ENCODE measurements around the gene FSCN2. TPM values are rescaled to one million over a fixed set of nuclear protein-coding genes. Genes with fewer than 3 reads are reported as not detected.

Gene FSCN2, protein sequence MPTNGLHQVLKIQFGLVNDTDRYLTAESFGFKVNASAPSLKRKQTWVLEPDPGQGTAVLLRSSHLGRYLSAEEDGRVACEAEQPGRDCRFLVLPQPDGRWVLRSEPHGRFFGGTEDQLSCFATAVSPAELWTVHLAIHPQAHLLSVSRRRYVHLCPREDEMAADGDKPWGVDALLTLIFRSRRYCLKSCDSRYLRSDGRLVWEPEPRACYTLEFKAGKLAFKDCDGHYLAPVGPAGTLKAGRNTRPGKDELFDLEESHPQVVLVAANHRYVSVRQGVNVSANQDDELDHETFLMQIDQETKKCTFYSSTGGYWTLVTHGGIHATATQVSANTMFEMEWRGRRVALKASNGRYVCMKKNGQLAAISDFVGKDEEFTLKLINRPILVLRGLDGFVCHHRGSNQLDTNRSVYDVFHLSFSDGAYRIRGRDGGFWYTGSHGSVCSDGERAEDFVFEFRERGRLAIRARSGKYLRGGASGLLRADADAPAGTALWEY
- under 1 TPM; 0.58 to 0.60 TPM for total RNA-seq

DNA sequence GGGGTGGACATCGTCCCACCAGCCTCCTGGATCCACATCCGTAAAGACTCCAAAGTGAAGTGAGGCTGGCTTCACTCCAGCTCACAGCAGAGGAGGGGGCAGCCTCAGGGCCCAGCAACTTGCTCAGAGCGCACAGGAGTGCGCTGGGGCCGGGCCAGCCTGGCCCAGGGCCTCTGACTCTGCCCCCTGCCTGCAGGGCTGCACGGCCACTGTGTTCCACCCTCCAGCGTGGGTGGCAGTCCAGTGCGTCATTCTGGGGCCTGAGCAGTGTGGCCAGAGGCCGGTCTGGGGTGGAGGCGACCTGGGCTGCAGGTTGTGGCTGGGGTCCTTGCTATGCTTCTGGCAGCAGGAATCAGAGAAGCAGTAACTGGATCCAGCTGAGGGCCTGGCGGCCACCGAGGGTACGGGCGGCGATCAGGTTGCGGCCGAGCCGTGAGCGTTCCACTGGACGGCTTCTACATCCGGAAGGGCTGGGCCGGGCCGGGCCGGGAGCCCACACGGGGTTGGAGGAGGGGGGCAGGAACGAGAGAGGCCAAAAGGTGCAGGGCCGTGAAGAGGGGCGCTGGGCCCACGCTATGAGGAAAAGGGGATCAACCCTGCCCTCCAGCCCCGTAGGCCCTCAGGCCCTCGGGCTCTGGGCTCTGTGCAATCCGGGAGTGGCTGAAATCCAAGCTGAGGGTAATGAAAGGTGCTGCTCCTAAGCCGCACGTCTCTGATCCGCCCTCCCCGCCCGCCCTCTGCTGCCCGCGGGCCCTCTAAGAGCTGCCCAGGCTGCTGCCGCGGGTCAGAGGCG, at the start of gene FSCN2:
Gene FSCN2, plus strand, starts transcription at position 787 of the 793 bp plus-strand sequence. CDS start 155 bp downstream, outside the sequence.

DNA sequence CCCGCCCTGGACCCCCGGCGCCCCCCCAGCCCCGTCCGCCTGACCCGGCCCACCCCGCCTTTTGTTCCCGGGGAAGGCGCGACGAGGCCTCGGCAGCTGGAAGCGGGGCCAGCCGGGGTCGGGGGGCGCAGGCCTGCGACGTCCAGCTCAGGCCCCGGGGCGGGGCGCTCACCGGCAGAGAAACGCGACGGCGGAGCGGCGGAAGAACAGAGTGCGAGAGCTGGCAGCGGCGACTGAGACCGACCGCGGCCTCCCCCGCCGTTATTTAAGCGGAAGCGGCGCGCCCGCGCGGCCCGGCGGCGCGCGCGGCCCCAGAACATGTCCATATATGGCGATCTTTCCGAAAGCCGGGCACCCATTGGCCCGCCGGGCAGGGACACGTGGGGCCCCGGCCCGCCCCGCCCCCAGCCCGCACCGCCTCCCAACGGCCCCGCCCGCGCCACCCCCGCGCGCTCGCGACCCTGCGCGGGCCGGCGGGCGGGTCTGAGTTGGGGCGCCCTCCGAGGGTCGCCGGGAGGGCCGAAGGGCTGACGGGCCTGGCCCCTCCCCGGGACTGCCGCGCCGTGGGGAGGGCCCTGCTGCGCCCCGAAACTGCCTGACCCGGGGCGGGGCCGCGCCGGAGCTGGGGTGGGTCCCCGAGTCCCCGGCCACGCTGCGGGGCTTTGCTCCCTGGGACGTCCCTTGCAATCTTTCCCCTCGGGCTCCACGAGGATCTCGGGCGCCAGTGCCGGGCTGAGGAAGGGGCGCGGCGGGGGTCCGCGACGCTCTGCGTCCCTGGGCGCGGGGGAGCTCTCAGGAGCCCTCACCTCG, 15.4 kb upstream of the FSCN2 start, which contains the start of gene ACTG1:
Gene ACTG1, minus strand, starts transcription at position 238 of the 810 bp plus-strand sequence. CDS start 445 bp downstream, outside the sequence.

DNA sequence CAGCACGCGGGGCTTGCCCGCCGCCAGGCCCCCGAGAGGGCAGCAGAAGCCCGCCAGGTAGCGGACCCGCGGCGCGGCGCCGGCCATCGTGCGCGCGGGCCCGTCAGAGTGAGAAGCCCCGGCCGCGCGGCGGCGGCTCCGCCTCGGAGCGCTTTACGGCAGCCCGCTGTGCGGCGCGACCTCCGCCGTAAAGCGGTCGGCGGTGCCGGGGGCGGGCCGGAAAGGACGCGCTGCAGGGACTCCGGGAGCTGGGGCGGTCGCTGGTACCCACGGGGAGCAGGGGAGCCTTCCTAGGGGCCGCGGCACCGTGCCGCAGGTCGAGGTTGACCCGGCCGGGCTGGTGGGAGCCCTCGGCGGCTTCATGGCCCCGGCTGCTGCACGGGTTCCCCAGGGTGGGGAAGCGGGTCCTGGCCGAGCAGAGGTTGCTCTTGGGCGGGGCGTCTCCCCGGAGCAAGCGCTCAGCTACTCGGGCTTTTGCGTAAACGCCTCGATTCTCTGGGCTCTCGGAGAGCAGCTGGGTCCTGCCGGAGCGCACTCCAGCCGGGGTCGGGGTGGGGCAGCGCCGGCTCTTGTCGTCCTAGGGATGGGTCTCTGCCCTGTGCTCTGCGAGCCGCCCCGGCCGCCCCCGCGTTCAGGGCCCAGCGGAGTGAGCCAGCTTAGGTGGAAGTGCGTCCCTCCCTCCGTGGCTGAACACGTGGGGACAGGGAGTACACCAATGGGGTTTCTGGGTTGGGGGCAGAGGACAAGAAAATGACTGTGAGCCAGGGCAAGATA, 24.3 kb downstream of the FSCN2 start, which contains the start of gene FAAP100:
Gene FAAP100, minus strand, starts transcription at position 110 of the 774 bp plus-strand sequence. Its CDS starts 23 bp downstream, at position 87.

Other genes starting within 250 kb of the FSCN2 start
- 10 to 100 TPM; 87.6 to 97.9 TPM for gene SLC38A10, start 233.1 kb upstream of the FSCN2 start, total RNA-seq
- under 1 TPM in 1 of 2 experiments, not detected in 1; 0.03 TPM for gene BAHCC1, start 132.9 kb upstream of the FSCN2 start, total RNA-seq
- 1,000 to 10,000 TPM; 4,541 to 4,718 TPM for gene ACTG1, start 15.6 kb upstream of the FSCN2 start, total RNA-seq
- gene FAAP100, start 24.0 kb downstream of the FSCN2 start, total RNA-seq, result 10 to 100 TPM; 36.1 to 38.6 TPM
- 10 to 100 TPM; 80.8 to 81.7 TPM for gene NPLOC4, start 108.7 kb downstream of the FSCN2 start, total RNA-seq
- gene TSPAN10, start 108.8 kb downstream of the FSCN2 start, total RNA-seq, result under 1 TPM; 0.48 TPM
- gene PDE6G, start 128.2 kb downstream of the FSCN2 start, total RNA-seq, result 10 to 100 TPM; 67.0 to 71.9 TPM
- 10 to 100 TPM; 56.5 to 59.1 TPM for gene OXLD1, start 138.2 kb downstream of the FSCN2 start, total RNA-seq
- 10 to 100 TPM; 27.1 to 31.8 TPM for gene CCDC137, start 138.4 kb downstream of the FSCN2 start, total RNA-seq
- 10 to 100 TPM; 19.2 to 21.1 TPM for gene ARL16, start 155.4 kb downstream of the FSCN2 start, total RNA-seq
- 100 to 1,000 TPM; 112 to 125 TPM for gene HGS, start 155.6 kb downstream of the FSCN2 start, total RNA-seq
- gene MRPL12, start 175.0 kb downstream of the FSCN2 start, total RNA-seq, result 10 to 100 TPM; 56.0 to 58.2 TPM
- gene SLC25A10, start 183.9 kb downstream of the FSCN2 start, total RNA-seq, result 10 to 100 TPM; 18.1 to 19.5 TPM

Measured in activated naive CD4-positive, alpha-beta T cell treated with anti-CD3 and anti-CD28 coated beads, Interleukin-2, amount 10 ng/mL, durations not matched to agents 5 hours and 36 hours (primary cell).